ENCODE data around the gene SIRT6. TPM values are rescaled to one million over a fixed set of nuclear protein-coding genes. Genes with fewer than 3 reads are reported as not detected.

Gene SIRT6
- total and polyA plus RNA-seq, 2 donors (not counting 1 experiment from before 2014, with no cell fraction given), result 27.8 to 82.2 TPM

- Mint-ChIP-seq H3K4me3 (no peak overlapping the region), H3K27ac (peak overlapping the region; percentile 43), H3K4me1 (peaks cover 19% of the 10 kb centered on the region), H3K9me3 (ENCODE audit: insufficient read depth) (no peaks in the 10 kb centered on the region), H3K27me3 (peaks cover 15% of the 10 kb centered on the region)
- no peak for TF ChIP-seq EZH2 (IDR thresholded peaks at IDR 0.05; ENCODE audit: borderline replicate concordance, insufficient read depth, low read depth, low read length, poor library complexity, severe bottlenecking)
- TF ChIP-seq, protein P1, sequence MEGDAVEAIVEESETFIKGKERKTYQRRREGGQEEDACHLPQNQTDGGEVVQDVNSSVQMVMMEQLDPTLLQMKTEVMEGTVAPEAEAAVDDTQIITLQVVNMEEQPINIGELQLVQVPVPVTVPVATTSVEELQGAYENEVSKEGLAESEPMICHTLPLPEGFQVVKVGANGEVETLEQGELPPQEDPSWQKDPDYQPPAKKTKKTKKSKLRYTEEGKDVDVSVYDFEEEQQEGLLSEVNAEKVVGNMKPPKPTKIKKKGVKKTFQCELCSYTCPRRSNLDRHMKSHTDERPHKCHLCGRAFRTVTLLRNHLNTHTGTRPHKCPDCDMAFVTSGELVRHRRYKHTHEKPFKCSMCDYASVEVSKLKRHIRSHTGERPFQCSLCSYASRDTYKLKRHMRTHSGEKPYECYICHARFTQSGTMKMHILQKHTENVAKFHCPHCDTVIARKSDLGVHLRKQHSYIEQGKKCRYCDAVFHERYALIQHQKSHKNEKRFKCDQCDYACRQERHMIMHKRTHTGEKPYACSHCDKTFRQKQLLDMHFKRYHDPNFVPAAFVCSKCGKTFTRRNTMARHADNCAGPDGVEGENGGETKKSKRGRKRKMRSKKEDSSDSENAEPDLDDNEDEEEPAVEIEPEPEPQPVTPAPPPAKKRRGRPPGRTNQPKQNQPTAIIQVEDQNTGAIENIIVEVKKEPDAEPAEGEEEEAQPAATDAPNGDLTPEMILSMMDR (IDR thresholded peaks at IDR 0.05), result peak; percentile 58
- CTCF ChIA-PET, result interaction anchor here (0.5 to 1.3 kb wide), 4 partner anchors 14 to 199 kb away, joined by 3 to 6 read pairs (median 4); no protein-coding TSS in a partner anchor
- no peaks in the 10 kb centered on the region for H4K20me1 ChIP-seq (ENCODE audit: control insufficient read depth, insufficient read depth, low read length, poor library complexity, severe bottlenecking)
- H3K4me1 ChIP-seq (ENCODE audit: control insufficient read depth in 2 of 2, insufficient read depth in 2 of 2, low read length in 2 of 2), result peaks cover 10 to 20% of the 10 kb centered on the region in 2 donors
- intact Hi-C loops (cut with micrococcal nuclease), result loop anchor here (1.0 to 2.0 kb wide), 2 partner anchors 46 to 200 kb away; no protein-coding TSS in a partner anchor
- no peak overlapping the region for H3K9ac ChIP-seq (ENCODE audit: low read length)
- no peak overlapping the region for H3K4me3 ChIP-seq (ENCODE audit: control extremely low read depth in 1 of 5, extremely low read depth in 1 of 5, insufficient read depth in 1 of 5, low read depth in 2 of 5, low read length in 4 of 5)
- POLR2A ChIA-PET, result interaction anchor here (0.6 kb wide), 1 partner anchor 199 kb away, joined by 6 read pairs; no protein-coding TSS in a partner anchor
- peak; percentile 28 for ATAC-seq (ENCODE audit: low read depth)
- peaks cover 6% of the 10 kb centered on the region for H3K79me2 ChIP-seq (ENCODE audit: control insufficient read depth, insufficient read depth, low read length)
- no peaks in the 10 kb centered on the region for H3K36me3 ChIP-seq (replicated peaks in 1 of 2; ENCODE audit: control extremely low read depth in 1 of 2, control insufficient read depth in 1 of 2, extremely low read depth in 1 of 2, insufficient read depth in 2 of 2, low read length in 1 of 2)
- no peak overlapping the region for H3K27ac ChIP-seq (ENCODE audit: low read length in 2 of 2)
- H3K4me2 ChIP-seq (replicated peaks; ENCODE audit: low read depth, low read length, poor library complexity, severe bottlenecking), result no peak overlapping the region
- peaks cover 0 to 4% (median 0%) of the 10 kb centered on the region in 4 experiments for H3K27me3 ChIP-seq (replicated peaks in 1 of 4; ENCODE audit: control extremely low read depth in 1 of 4, control insufficient read depth in 3 of 4, insufficient read depth in 4 of 4, low read length in 3 of 4)
- WGBS (ENCODE audit: insufficient coverage), result 41% methylated on average over 18 of the region's 22 CpGs
- H3K9me3 ChIP-seq (ENCODE audit: control extremely low read depth in 1 of 3, control insufficient read depth in 2 of 3, insufficient read depth in 1 of 3, low read length in 2 of 3), result peaks cover 0 to 4% (median 0%) of the 10 kb centered on the region in 3 donors
- no peak overlapping the region for H2AFZ ChIP-seq (ENCODE audit: insufficient read depth, low read depth, low read length, poor library complexity, severe bottlenecking)
- DNase-seq, result peak; percentile 71
These were observed 4.0 kb upstream of the SIRT6 start for GRCh38 chr19:4186087-4186993.
